ENCODE results near the gene TAF6L.

DNA sequence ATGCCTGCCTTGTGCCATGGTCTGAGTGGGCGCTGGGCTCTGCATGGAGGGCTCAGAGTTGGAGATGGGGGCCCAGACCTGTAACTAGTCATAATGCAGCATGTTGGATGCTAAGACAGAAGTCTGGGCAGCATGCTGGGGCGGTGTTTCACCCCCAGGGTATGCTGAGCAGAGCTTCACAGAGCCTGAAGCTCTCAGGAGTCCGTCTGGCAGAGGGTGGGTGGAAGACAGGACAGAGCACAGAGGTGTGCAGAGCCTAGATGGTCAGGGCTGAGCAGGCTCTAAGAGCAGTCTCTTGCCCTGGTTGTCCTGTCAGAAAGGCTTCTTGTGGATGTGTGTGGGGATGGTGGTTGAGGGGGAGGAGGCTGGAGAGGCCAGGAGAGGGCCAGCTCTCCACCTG lies 7.2 kb downstream of the TAF6L start:
- no peak for TF ChIP-seq CTCF (IDR thresholded peaks at IDR 0.05)
- no peak for TF ChIP-seq POLR2A (IDR thresholded peaks at IDR 0.05)

Data from testis (tissue), 2 donors.